NCI-H128 (cell line): ENCODE results near the gene METAP1D.
"Not testable (repeated sequence)": the region's sequence is repeated elsewhere in the genome, so short reads cannot be mapped to it uniquely, and the experiment has no call there.

ENCODE experiments used
- DNase-seq: peaks from one replicate; lab custom pipeline; 2025; ENCODE audit not compliant: unreplicated experiment; lab: John Stamatoyannopoulos, UW

Gene METAP1D

GRCh38 chr2:172100935-172101820 is 101.4 kb downstream of the METAP1D start:
- no peak for DNase-seq

- DNase-seq, result no peak
Measured at GRCh38 chr2:172101821-172102390, 102.2 kb downstream of the METAP1D start.

- DNase-seq, result peak; percentile 79
Measured at GRCh38 chr2:172102391-172103359, 102.9 kb downstream of the METAP1D start, which contains the start of gene DLX2. TSS of gene DLX2 (minus strand) at chr2:172102900. CDS start at chr2:172102538, 362 bp downstream.

GRCh38 chr2:172103471-172104272 is 103.9 kb downstream of the METAP1D start:
- DNase-seq, result peak; percentile 18

- DNase-seq, result no peak
Measured at GRCh38 chr2:172105471-172106107, 105.8 kb downstream of the METAP1D start.

- DNase-seq, result no peak
Measured at GRCh38 chr2:172106108-172106961, 106.6 kb downstream of the METAP1D start.

GRCh38 chr2:172107690-172108586 is 108.2 kb downstream of the METAP1D start:
- no peak for DNase-seq

- DNase-seq, result no peak
Measured at GRCh38 chr2:172108587-172108930, 108.8 kb downstream of the METAP1D start.

- DNase-seq, result no peak
Measured at GRCh38 chr2:172109256-172109987, 109.7 kb downstream of the METAP1D start.

GRCh38 chr2:172109988-172110811 is 110.4 kb downstream of the METAP1D start:
- no peak for DNase-seq

GRCh38 chr2:172113617-172114016 is 113.9 kb downstream of the METAP1D start:
- no peak for DNase-seq

GRCh38 chr2:172114176-172114575 is 114.4 kb downstream of the METAP1D start:
- DNase-seq, result not testable (repeated sequence)

- no peak for DNase-seq
Measured at GRCh38 chr2:172114579-172114978, 114.8 kb downstream of the METAP1D start.

GRCh38 chr2:172116107-172116506 is 116.4 kb downstream of the METAP1D start:
- no peak for DNase-seq

GRCh38 chr2:172119089-172119488 is 119.3 kb downstream of the METAP1D start:
- no peak for DNase-seq

GRCh38 chr2:172120118-172120517 is 120.4 kb downstream of the METAP1D start:
- no peak for DNase-seq
